ENCODE results near the gene RPS4Y1. TPM values are rescaled to one million over a fixed set of nuclear protein-coding genes. Genes with fewer than 3 reads are reported as not detected.

RPS4Y1 gene
- total RNA-seq, 1 donor from 2014 or later: 87.6 TPM

DNA sequence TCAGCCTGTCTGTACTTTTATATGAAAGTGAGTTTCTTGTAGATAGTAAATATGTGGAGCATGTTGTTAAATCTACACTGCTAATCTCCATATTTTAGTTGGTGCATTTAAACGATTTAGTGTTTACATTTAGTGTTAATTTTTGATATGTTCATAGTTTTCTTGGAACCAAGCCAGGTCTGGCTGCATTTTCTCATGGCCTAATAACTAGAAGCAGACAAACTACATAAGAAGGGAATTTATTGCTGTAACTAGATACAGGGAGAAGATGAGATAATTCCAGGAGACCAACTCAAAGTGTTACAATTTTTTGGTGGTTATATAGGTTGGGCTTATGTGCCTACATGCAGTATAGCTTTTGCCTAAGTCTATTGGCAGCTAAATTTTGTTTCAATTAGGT lies 32.8 kb downstream of the RPS4Y1 start:
- DNase-seq (ENCODE audit: low spot score) (no peak), ATAC-seq (no peak)

DNA sequence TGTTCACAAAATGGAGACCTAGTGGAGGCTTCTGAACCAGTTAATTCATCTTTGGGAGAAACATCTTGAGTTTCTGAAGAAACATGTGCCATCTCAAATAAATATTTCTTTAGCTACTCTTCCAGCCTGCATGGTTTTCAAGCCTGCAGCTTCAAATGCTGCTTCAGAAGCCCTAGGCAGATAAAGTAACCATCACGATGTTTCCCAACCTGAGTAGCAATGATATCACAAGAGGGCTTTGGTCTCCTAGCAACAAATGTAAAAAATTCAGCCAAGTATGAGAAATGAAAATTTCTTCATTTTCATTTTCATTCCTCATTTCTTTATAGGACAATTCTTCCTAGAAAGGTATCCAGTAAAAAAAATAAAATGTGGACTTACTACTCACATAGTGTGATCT lies 42.2 kb downstream of the RPS4Y1 start:
- DNase-seq (ENCODE audit: low spot score): no peak
- ATAC-seq: no peak

DNA sequence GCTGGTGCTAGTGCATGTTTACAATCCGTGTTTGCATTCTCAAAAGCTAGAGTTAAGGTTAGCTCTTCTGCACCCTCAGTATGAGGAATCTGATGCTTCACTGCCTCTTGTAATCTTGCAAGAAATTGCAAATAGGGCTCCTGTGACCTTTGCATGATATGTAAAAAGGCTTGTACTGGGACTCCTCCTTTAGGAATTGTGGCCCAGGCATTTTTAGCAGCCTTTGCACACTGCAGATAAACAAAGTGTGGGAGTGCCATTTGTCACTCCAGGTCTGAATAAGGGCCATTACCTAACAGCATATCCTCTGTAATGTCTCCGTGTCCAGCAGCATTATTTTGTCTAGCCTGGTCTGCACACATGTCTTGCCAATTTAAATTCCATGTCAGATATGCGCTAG lies 44.5 kb downstream of the RPS4Y1 start:
- DNase-seq (ENCODE audit: low spot score) (no peak), ATAC-seq (no peak)

DNA sequence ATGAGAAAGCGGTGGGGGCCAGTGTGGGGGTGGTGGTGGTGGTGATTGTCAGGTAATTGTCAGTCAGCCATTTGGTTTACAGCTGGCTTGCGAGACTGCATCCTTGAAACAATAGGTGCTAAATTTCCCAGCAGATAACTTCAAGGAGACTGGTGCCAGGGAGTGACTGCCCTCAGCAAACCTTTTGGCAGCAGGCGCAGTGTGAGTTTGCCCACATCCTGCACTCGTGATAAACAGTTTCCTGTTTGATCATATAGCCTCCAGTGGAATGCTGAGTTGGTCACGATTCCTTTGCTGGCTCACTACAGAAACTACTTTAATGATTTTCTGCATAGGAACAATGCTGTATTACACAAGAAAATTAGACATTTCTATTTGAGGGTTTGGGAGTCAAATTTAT lies 46.0 kb downstream of the RPS4Y1 start:
- DNase-seq (ENCODE audit: low spot score): no peak

DNA sequence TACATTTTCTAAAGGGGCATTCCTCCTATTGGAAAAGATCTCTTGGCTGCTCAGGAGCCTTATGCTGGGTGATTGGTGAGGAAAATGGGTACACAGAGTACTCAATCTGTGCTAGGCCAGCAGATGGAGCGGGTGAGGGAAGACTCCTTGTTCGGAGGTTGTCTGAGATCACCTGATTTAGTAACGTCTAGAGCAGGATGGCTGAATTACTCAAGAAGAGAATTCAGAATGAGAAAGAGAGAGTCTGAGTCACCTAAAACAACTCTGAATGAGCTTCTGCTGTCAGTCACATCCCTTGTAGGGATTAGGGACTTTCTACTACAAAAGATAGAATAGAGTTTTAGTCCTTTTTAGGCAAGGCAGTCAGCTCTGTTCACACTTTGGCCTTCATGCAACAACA lies 46.6 kb downstream of the RPS4Y1 start:
- DNase-seq (ENCODE audit: low spot score): no peak
- no peak for ATAC-seq

More for the DNA sequence above, 46.0 kb downstream of the RPS4Y1 start:
- no peak for ATAC-seq

DNA sequence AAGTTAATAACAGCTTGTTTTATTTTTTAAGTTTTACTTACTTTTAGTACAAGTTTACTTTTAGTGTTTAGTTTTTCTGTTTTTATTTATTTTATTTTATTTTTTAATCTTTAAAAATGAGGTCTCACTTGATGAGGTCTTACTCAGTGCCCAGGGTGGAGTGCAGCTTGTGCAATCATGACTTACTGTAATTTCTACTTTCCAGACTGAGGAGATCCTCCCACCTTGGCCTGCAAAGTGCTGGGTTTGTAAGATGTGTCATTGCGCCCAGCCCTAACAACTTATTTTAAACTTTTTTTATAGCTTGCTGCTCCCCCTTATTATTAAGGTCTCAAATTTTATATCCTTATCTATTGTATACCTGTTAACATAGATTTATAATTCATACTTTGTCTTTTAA lies 52.1 kb downstream of the RPS4Y1 start:
- no peak for ATAC-seq
- DNase-seq (ENCODE audit: low spot score): no peak

DNA sequence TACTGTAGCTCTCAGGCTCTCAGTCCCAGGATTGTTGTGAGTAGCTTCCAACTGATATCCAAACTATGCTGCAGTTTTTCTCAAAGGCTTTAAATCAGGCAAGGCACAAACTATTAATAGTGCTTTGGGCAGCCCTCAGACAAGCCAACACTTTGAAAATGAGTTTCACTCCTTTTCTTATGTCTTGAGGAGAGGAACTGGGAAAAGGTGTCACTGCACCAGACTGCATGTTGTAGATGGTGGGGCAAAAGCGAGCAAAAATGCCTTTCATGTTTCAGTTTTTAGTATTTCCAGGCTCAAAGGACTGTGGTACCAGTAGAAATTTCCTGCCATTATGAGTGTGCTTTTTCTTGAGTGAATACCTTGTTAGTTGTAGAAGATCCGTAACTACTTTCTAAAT lies 54.6 kb downstream of the RPS4Y1 start:
- ATAC-seq (no peak), DNase-seq (ENCODE audit: low spot score) (no peak)

DNA sequence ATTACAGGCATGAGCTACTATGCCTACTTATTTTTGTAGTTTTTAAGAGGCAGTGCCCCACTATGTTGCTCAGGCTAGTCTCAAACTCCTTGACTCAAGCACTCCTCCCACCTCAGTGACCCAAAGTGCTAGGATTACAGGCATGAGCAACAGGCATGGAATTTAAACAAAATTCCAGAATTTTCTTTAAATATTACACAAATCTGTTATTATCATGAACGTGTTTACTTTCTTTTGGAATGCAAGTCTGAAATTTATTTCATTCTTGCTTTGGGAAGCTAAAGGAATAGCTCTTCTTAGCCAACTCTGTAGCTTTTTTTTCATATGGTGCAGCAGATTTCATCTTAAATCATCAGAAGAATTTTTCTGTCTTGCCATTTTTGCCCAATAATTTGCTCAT lies 66.0 kb downstream of the RPS4Y1 start:
- DNase-seq (ENCODE audit: low spot score): no peak

DNA sequence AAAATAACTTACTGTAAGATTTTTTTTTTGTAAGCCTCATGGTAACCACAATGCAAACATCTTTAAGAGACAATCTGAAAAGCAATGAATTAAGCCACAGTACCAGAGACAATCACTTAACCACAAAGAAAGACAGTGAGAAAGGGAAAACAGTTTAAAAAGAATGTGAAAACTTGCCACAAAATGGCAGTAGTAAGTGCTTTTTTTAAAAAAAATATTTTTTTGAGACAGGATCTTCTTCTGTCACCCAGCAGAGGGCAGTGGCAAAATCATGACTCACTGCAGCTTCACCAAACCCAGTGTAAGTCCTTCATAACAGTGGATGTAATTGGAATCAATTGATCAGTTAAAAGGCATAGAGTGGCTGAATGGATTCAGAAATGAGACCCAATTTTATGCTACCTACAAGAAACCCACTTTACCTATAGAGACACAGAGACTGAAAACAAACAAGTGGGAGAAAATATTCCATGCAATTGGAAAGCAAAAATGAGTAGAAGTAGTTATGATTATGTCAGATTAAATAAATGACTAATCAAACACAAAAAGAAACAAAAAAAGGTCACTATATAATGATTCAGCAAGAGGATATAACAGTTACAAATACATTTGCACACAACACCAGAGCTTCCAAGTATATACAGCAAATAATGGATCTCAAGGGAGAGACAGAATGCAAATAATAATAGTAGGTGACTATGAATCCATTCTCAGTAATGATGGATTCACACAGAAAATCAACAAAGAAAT lies 71.8 kb downstream of the RPS4Y1 start:
- ATAC-seq (peak; percentile 80), DNase-seq (ENCODE audit: low spot score) (no peak)

More for the DNA sequence above, 66.0 kb downstream of the RPS4Y1 start:
- ATAC-seq: no peak

Other genes starting within 250 kb of the RPS4Y1 start
- not detected for gene SRY, start 53.9 kb upstream of the RPS4Y1 start, total RNA-seq
- 7.8 TPM for gene ZFY, start 93.8 kb downstream of the RPS4Y1 start, total RNA-seq